Anterior cingulate cortex (tissue), 58 donors: ENCODE results near the gene NEDD8.

Source experiments
- DNase-seq, 58 donors: peaks; one replicate each; lab custom pipeline; 2025; lab: John Stamatoyannopoulos, UW

Gene NEDD8

GRCh38 chr14:24266344-24267244 is 34.4 kb upstream of the NEDD8 start:
- no peak for DNase-seq

GRCh38 chr14:24264298-24264697 is 32.1 kb upstream of the NEDD8 start:
- no peak for DNase-seq

GRCh38 chr14:24263848-24264247 is 31.7 kb upstream of the NEDD8 start:
- DNase-seq = no peak

DNA sequence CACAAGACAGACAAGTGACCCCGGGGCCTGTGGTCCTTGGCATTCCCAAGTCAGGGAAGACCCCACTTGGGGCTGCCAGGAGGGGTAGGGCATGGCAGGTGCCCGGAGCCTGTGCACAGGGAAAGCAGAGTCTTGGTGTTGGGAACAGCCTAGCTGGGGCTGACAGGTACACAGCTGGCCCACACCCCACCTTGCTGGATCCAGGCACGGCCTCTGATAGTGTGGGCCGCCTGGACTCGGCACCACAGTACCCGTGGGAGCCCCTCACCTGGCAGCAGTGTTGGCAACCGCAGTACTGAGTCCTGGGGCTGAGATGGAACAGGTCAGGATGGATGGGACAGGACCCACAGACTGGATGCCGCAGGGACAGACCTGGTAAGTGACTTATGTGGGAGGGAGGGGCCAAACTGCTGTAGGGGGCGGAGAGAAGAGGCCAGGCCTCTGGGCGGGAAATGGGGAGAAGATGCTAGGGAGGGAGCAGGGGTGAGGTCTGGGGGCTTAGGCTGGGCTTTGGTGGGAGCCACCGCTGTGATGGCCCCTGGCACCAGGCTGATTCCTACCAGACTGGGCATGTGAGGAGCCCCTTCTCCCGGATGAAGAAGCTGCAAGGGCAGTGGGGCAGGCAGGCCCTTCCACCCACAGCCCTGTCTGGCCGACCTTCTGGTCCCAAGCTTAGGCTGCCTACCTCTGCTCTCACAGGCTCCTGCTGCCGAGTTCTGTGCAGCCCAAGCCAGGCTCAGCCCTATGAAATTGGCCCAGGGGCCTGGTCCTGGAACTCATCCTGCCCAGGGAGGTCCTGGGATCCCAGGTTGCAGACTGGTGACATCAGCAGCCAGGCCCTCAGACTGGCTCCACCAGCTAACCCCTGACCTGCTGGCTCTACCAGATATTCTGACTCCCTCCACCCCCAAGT is 30.9 kb upstream of the NEDD8 start, which contains the start of gene TGM1:
TSS of gene TGM1 (minus strand) at position 357 of the 913 bp plus-strand sequence. CDS start 825 bp downstream, outside the sequence.
- no peak for DNase-seq

DNA sequence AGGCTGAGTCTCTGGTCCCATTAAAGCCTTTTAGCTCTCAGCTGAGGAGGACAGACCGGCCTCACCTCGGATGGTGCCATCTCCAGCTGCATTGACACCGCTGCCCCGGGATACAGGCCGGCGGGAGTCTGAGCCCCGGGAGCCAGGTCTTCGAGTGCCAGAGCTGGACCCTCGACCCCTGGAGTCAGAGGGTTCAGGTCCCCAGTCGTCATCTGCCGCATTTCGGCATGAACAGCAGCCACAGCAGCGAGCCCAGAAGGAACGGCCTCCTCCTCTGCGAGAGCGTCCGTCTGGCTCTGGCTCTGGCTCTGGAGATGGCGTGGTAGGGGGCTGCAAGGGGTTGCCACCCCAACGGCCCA is 29.8 kb upstream of the NEDD8 start:
- no peak for DNase-seq

DNA sequence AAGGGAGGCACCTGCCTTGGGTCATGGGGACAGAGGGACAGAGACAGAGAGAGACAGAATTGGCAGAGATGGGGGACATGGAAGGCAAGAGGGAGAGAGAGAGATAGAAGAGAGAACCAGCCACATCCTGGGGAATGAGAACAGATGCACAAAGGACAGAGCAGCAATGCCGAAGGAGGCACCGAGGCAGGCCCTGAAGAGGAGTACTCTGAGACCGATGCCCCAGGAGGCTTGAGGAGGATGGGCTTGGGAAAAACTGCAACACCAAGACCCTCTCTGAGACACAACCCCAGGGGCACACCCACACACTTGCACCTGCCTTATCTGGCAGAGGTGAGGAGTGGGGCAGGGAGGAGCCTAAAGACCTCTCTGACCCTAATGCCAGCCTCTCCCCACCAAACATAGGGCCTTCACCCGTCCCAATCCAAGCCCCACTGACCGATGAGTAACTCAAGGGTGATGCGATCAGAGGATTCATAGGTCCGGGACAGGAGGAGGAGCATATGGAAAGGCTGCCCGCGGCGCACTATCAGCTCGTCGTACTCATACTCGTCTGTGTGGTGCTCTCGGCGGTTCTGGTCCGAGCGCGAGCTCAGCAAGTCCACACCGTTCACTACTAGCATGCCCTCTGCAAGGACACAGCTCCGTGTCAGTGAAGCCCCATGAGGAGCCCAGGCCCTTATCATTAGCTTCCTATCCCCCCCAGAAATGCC is 29.2 kb upstream of the NEDD8 start:
- no peak for DNase-seq

- DNase-seq = no peak
Measured at GRCh38 chr14:24260780-24261157, 28.6 kb upstream of the NEDD8 start.

DNA sequence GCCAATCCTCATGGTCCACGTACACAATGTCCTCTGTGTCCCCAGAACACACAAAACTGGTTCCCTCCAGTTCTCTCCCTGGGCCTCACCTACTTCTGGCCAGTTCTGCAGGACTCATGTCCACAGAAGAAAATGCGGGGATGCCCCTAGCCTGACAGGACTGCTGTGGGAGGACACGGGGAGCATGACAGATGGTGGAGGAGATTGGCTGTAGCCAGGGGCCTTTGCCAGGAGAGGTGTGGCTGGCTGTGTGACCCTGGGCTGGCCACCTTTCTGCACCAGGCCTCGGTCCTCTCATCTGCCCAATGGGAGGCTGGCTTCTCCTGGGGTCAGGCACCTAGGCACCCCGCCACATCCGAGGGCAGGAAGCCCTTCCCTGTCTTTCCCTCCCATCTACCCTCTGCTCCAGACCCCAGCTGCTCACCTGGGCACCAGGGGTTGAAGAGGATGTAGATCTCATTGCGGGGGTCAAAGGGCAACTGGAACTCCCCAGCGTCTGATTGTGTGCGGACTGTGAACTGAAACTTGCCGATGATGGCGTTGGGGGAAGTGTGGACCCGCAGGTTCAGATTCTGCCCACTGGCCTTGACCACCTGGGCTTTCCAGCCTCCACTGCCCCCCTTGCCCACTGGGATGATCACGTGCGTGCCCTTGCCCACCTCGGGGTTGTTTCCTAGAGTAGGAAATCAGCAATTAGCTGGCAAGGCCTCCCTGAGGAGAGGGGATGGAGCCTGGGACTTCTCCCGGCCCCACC is 28.0 kb upstream of the NEDD8 start:
- no peak for DNase-seq

DNA sequence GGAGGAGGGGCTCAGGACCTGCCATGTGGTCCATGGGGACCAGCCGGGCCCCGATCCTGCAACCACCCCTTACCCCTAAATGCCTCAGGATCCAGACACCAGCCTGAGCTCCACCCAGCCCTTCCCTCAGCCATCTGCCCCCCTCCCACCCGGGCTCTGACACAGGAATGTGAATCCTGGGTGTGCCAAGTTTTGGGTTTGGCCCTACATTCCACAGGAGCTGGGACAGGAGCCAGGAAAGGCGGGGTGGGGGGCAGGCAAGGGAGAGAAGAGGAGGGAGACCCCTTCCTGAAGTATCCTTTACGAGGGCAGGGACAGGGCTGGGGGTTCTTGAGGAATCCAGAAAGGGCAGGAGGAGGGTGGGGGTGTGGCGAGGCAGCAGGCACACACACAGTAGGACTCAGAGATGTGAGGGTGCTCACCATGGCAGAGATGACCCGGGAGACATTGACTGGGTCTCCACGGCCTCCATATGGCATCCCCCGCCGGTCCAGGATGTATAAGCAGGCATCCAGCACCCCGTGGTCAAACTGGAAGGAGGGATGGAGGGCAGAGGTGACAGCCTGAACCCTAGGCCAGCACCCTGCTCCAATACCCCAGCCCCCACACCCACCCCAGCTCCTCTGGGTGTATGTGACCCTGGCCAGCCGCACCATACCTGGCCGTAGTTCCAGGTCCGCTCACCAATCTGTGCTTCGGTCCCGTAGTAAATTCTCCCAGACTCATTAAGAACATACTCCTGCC is 27.3 kb upstream of the NEDD8 start:
- no peak for DNase-seq

DNA sequence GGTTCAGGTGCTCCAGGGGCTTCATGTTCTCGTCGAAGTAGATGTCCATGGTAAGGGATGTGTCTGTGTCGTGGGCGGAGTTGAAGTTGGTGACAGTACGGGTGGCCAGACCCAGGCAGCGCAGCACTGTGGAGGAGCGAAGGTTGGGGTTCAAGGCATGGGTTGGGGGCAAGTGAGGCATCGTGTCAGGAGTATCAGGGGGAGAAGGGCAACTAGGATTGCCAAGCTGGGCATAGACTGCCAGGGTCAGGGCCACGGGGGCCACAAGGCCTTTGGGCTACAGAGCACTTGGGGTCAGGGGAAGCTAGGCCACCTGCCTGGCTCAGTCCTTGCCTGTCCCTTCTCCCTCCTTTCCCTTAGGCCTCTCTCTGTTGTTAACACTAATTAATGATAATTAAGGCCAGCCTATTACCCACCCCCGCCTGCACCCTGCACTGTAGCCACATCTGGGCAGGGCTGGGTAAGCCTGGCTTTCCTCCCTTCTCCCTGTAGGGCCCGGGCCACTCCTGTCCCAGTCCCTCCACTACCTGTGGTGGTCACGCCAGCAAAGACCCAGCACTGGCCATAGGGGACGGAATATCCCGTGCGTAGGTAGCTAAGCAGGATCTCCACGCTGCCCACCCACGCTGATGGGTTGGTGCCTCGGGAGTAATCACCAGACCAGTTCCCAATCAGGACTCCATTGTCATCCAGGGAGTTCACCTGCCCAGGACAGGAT is 26.5 kb upstream of the NEDD8 start:
- no peak for DNase-seq

DNA sequence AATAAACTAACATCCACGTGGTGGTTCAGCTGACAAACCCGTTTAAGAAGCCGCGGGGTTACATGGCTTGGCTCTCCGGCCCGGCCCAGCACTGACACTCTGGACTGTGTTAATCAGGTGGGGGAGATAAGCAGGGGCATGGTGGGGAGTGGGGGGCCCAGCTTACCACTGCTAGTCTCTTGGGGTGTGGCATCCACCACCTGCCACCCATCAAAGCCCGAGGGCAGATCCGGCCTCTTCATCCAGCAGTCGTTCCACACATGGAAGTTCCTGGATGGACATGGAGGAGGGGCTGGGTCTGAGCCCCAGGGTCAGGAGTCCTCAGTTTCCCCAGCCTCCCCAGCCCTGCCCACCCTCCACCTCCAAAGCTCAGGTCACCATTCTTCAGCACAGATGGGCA is 26.0 kb upstream of the NEDD8 start:
- no peak for DNase-seq

DNA sequence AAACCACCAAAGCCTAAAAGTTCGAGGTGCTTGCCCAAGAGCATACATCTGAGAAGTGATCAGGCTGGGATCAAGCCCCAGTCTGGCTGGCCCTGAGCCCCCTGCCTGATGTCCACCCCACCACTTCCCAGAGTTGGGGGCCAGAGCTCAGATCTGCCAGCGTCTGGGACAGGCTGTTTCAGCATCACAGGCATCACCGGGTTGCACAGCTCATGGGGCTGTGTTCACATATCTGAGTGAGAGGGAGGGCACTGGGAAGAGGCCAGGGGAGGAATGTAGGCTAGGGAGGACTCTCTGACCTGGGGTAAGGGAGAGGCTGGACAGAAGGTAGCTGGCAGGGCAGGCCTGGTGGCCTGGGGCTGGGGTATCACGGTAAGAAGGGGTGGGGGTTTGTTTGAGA is 24.8 kb upstream of the NEDD8 start:
- no peak for DNase-seq

- no peak for DNase-seq
Measured at GRCh38 chr14:24255931-24256711, 24.0 kb upstream of the NEDD8 start.

GRCh38 chr14:24255438-24255837 is 23.3 kb upstream of the NEDD8 start:
- no peak for DNase-seq

GRCh38 chr14:24254630-24255392 is 22.6 kb upstream of the NEDD8 start:
- DNase-seq = no peak

- no peak for DNase-seq
Measured at GRCh38 chr14:24253936-24254335, 21.8 kb upstream of the NEDD8 start.
